NCI-H2196 (cell line): ENCODE results near the gene UBE2J2.

ENCODE experiments used
- DNase-seq: peaks from one replicate; lab custom pipeline; 2025; ENCODE audit not compliant: unreplicated experiment; lab: John Stamatoyannopoulos, UW

UBE2J2 gene

GRCh38 chr1:1215080-1215676 lies 58.5 kb downstream of the UBE2J2 start:
- DNase-seq, result no peak

DNA sequence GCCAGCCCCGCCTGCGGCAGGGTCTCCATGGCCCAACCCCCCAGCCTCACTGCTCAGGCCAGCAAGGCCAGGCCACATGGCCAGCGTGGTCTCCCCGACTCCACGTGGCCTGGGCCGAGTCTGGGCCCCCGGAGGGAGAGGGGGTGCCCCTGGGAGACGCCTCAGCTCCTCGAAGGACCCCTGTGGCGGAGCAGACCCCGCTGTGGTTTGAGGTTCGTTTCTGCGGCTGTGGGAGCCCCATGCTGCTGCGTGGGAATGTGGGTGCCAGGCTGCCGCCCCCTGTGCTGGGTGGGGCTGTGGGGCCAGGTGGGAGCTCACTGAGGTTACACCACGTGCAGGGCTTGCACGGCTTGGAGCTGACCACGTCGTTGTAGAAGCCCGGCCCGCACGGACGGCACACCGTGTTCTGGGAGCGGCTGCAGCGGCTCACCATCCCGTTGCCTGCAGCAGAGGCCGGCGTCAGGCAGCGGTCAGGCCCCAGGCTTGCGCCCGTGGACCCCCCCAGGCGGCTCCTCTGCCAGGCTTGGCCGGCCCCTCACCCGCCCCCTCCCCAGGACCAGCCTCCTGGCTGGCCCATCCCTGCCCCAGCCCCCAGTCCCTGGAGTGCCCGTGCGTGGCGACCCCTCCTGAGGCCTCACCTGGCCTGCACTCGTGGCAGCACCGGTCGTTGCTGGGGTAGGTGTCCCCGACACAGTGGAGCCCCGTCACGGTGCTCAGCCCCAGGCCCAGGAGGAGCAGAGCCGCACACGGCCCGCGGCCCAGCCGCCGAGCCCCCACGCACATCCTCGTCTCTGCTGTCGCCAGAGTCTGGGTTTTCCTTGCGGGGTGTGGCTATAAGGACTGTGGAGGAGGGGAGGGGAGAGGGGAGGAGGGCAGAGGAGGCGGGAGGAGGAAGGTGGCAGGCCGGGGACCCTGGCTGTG lies 60.0 kb downstream of the UBE2J2 start, which contains the start of gene TNFRSF4:
Gene TNFRSF4 (minus strand): TSS at position 809 of the 921 bp plus-strand sequence. CDS start 26 bp downstream, at position 783.
- no peak for DNase-seq

DNA sequence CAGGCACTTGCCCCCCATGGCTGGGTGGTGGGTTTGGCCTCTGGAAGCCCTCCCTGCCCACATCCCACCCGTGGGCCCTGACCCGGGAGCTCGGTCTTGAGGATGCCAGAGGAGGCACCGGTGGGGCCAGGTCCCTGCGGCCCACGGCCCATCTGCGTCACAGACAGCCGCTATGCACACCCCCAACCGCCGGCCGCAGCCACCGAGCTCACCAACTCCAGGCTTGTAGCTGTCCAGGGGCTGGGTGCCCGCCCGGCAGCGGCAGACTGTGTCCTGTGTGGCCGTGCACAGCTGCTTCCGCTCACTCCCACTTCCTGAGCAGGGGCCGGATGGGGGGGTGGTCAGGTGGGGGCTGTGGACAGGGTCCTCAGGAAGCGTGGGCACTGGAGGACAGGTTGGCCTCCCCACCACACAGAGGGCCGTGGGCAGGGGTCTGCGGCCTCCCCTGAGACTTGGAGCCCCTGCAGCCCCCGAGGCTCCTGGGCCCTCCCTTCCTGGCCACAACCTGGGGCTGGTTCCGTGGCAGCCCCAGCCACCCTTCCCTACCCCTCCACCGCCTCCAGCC lies 60.8 kb downstream of the UBE2J2 start:
- DNase-seq, result no peak

DNA sequence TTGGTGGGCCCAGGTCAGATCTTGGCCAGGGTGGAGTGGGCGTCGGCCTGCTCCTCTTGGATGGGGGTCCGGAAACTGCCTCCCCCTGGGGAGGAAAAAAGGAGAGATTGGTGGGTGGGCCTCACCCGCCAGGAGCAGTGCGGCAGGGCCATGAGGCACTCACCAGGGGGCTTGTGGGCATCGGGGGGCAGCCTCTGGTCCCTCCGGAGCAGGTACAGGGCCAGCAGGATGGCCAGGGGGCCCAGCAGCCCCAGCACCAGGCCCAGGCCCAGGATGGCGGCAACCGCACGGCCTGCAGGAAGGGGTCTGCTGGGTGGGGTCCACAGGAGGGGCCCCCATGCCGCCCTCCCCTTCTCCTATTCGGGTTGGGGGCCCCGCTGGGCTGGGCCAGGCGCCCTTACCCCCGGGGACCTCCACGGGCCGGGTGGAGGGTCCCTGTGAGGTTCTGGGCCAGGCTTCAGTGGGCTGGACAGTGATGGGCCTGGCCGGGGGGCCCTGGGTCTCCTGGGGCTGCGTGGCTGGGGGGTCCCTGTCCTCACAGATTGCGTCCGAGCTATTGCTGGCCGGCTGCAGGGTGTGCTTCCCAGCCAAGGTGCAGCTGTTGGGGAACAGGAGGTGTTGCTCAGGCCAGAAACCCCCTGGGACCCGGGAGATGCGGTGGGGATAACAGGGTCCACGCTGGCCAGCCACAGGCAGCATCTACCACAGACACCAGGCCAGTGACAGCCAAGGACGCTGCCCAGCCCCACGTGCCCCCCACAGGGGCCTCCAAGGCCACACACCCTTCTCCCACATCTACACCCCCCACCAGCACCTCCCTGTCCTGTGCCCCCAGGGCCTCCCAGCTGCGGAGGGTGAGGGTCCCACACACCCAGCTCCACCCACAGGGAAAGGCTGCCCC lies 61.9 kb downstream of the UBE2J2 start:
- no peak for DNase-seq

- DNase-seq, result no peak
These were observed 62.7 kb downstream of the UBE2J2 start for GRCh38 chr1:1210726-1211540.

DNA sequence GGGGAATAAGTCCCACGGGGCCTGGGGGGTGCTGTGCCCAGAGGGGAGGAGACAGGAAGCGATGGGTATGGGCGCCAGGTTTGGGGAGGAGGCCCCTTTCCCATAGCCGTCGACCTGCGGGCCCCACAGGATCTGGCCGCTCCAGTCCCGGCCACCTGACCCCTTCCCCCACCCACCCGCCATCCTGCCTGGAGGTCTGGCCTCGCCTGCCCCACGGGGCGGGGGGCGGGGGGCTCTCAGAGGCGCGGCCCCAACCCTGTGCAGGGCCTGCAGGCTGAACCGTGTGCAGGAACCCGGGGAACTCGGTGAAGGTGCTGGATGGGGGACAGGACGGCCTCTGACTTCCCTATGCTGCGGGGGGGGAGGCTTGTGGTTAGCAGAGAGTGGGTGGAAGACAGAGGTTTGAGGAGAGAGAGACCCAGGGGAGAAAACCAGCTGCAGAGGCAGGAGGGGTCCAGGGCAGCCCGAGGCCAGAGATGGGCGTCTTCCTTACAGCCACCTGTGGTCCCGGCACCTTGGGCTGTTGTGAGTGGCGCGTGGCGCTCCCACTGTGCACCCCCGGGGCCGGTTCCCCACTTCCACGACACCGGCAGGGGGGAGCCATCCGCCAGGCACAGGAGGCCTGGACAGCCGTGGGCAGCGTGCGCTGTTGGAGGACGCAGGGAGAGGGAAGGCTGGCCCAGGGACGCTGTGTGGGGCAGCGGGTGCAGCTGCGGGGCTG lies 64.8 kb downstream of the UBE2J2 start:
- DNase-seq, result no peak

GRCh38 chr1:1207571-1207892 lies 66.1 kb downstream of the UBE2J2 start:
- DNase-seq, result no peak

DNA sequence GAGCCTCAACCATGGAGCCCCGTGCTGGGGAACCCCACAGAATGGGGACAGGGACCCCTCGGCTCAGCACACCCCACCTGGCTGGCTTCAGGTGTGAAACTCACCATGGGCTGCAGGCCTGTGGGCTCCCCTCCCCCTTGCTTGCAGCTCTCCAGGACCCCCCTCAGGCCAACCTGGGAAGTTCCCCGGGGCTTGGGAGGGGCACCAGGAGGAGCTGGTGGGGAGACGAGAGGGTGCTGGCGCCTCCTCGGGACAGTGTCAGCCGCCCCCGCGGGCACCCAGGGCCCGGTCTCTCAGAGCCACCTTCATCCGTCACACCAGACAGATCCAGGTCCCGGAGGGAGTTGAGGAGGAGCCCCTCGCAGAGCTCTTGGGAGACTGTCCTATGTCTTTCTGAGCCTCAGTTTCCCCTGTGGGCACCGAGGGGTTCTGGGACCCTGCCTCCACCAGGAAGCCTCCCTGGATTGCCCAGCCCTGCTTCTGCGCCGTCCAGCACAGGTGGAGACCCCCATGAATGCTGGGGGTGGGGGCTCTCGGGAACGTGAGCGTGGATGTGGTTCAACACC lies 66.6 kb downstream of the UBE2J2 start:
- DNase-seq, result no peak

- no peak for DNase-seq
These were observed 67.2 kb downstream of the UBE2J2 start, which contains the start of gene TNFRSF18 for GRCh38 chr1:1206376-1206965. Gene TNFRSF18 (minus strand): TSS chr1:1206592. CDS start chr1:1206571, 21 bp downstream.

DNA sequence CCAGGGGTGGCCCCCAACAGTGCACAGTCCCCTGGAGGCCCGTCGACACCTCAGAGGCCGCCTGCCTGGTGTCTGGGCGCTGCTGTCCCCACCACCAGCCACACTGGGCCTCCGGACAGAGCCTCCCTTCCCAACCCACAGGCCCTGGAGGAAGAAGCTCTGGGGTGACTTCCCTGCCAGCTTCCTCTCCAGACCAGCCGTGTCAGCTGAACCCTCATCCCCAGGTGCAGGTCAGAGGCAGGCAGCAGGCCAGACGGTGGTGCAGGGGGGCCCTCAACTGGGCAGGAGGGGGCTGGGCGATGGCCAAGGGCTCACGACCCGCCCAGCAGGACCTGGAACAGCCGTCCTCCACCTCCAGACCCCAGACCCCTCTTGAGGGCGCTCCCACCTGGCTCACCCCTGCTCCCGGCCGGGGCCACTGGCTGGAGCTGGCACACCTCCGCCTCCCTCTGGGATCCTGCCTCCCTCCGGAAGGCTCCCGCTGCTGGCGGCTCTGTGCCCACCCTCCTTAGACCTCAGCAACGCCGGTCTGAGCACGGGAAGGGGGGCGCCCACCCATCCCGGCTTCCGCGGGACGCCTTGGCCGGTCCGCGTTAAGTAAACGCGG lies 67.8 kb downstream of the UBE2J2 start:
- no peak for DNase-seq

DNA sequence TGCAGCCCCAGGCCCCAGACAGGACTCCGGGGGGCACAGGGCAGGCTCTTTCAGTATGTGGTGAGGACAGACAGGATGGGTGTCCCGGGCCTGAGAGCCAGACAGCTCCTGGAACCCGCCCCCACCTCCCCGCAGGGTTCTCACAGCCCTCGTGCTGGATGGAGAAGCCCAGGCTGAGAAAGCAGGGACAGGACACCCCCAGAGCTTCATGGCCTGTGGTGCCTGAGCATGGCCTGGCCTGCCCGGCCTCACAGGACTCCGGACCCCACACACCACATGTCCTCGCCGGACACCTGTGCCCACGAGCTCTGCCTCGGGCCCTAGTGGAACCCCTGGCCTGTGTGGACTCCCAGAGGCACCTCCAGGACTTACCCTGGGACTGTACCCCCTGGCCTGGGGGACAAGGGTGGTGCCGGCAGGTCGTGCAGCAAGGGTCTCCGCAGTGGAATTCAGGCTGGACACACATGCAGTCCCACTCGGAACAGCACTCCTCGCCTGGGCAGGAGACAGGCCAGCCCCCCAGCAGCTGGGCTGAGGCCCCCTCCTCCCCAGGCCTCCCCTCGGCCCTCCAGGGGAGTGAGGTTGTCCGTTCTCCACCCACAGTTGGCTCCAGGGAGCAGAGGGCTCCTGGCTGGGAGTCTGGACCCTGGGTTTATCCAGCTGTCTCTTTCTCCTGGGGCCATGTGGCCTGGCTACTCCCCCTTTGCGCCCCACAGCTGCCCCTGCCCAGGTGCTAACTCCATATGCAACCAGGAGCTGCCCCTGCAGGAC lies 68.5 kb downstream of the UBE2J2 start:
- no peak for DNase-seq

DNA sequence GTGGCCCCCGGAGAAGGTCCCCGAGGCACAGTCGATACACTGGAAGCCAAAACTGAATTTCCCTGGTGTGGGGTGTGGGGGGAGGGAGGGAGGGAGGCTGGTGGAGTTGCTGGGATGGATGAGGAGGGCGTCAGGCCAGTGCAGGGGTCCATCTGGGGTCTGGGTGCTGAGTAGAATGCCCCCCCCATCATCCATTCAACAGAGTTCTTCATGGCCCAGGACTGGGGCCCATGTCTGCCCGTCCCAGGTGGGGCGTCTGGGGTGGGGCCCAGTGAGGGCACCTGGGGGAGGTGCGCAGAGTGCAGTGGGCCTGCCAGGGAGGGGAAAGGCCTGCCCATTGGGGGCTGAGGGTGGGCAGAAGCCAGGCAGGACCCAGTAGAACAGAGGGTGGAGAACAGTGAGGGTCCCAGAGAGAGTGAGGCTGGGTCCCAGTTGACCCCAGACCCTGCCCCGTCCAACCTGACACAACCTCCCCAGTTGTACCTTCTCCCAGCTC lies 69.2 kb downstream of the UBE2J2 start:
- no peak for DNase-seq
